SK-N-SH (cell line): ENCODE results near the gene SDE2. TPM values are rescaled to one million over a fixed set of nuclear protein-coding genes. Genes with fewer than 3 reads are reported as not detected.

ENCODE experiments used
- CTCF ChIA-PET: fragments of 300-600, 350-600 bp; formaldehyde crosslinking; extraction: SDS; loops from one replicate; lab custom pipeline; 2021; lab: Yijun Ruan, JAX
- POLR2A ChIA-PET: fragments of 350-600 bp; sonication (Branson Sonifier 250); formaldehyde crosslinking; extraction: SDS; loops from one replicate; lab custom pipeline; 2020; ENCODE audit warnings: antibody characterized with exemption, inconsistent platforms; lab: Yijun Ruan, JAX
- DNase-seq: peaks from one replicate; pipeline ENCODE4 v3.0.0; 2012
- H2AFZ ChIP-seq: fragments of 200-600 bp; sonication (generic); 2 replicates; pipeline ENCODE4 v1.8.1; 2016; ENCODE audit warnings: antibody characterized with exemption, mild to moderate bottlenecking, low read depth
- H3F3A ChIP-seq: fragments of 200-600 bp; sonication (generic); replicated peaks from 2 replicates; pipeline ENCODE3; 2016; ENCODE audit warnings: antibody characterized with exemption, mild to moderate bottlenecking; ENCODE audit not compliant: insufficient read depth
- H3K27ac ChIP-seq, 2 experiments: fragments of 200-500 bp in 1 of 2; fragments of 200-600 bp in 1 of 2; sonication (Bioruptor generic) in 1 of 2; sonication (generic), shearing (Covaris generic) in 1 of 2; 2 replicates each; pipeline versions ENCODE4 v1.5.1 to v1.6.1; 2014 to 2016; ENCODE audit warnings: low read depth in 2 of 2, inconsistent platforms in 1 of 2, low read length in 1 of 2, mild to moderate bottlenecking in 1 of 2, mixed read lengths in 1 of 2
- H3K27me3 ChIP-seq: fragments of 200-600 bp; sonication (generic), shearing (Covaris generic); 2 replicates; pipeline ENCODE4 v1.6.1; 2016; ENCODE audit warnings: mixed run types; ENCODE audit not compliant: insufficient read depth
- H3K36me3 ChIP-seq, 2 experiments: fragments of 200-500 bp in 1 of 2; fragments of 200-600 bp in 1 of 2; sonication (Bioruptor generic) in 1 of 2; sonication (generic) in 1 of 2; replicated peaks in 1 of 2; 2 replicates each; pipeline versions ENCODE3 to v1.5.1; 2014 to 2016; ENCODE audit warnings: low read length in 1 of 2, mild to moderate bottlenecking in 1 of 2; ENCODE audit not compliant: insufficient read depth in 2 of 2, control insufficient read depth in 1 of 2
- H3K4me1 ChIP-seq, 2 experiments: fragments of 200-500 bp in 1 of 2; fragments of 200-600 bp in 1 of 2; sonication (Bioruptor generic) in 1 of 2; sonication (generic), shearing (Covaris generic) in 1 of 2; 2 replicates each; pipeline versions ENCODE4 v1.5.1 to v1.6.1; 2014 to 2016; ENCODE audit warnings: low read depth in 1 of 2, low read length in 1 of 2, mixed run types in 1 of 2; ENCODE audit not compliant: insufficient read depth in 2 of 2, control insufficient read depth in 1 of 2
- H3K4me2 ChIP-seq: fragments of 200-600 bp; sonication (generic), shearing (Covaris generic); 2 replicates; pipeline ENCODE4 v1.6.1; 2017; ENCODE audit warnings: mixed run types
- H3K4me3 ChIP-seq, 2 experiments: fragments of 200-500 bp in 1 of 2; fragments of 200-600 bp in 1 of 2; sonication (Bioruptor generic) in 1 of 2; sonication (generic), shearing (Covaris generic) in 1 of 2; 2 replicates each; pipeline versions ENCODE4 v1.5.1 to v1.8.1; 2014 to 2016; ENCODE audit warnings: low read depth in 2 of 2, inconsistent platforms in 1 of 2, low read length in 1 of 2, mild to moderate bottlenecking in 1 of 2, mixed read lengths in 1 of 2, moderate library complexity in 1 of 2
- H3K79me2 ChIP-seq: fragments of 200-600 bp; sonication (generic); 2 replicates; pipeline ENCODE4 v1.8.1; 2017; ENCODE audit warnings: mild to moderate bottlenecking; ENCODE audit not compliant: insufficient read depth
- H3K9ac ChIP-seq: fragments of 200-600 bp; sonication (generic); 2 replicates; pipeline ENCODE4 v1.6.1; 2017; ENCODE audit warnings: mixed run types
- H3K9me2 ChIP-seq: fragments of 200-600 bp; sonication (generic); 2 replicates; pipeline ENCODE4 v1.6.1; 2017; ENCODE audit warnings: mixed run types
- H3K9me3 ChIP-seq: fragments of 200-600 bp; sonication (generic); 2 replicates; pipeline ENCODE4 v1.6.1; 2017; ENCODE audit warnings: mixed run types, mild to moderate bottlenecking, moderate library complexity
- H4K20me1 ChIP-seq: fragments of 200-600 bp; sonication (generic); 2 replicates; pipeline ENCODE4 v1.6.1; 2017; ENCODE audit warnings: mild to moderate bottlenecking, mixed run types; ENCODE audit not compliant: insufficient read depth
- ELF1 ChIP-seq: IDR thresholded peaks from 2 replicates; pipeline ENCODE4 v1.4.0; 2012
- EZH2phosphoT487 ChIP-seq: fragments of 200-600 bp; sonication (generic); IDR thresholded peaks from 2 replicates; pipeline ENCODE4 v1.6.1; 2017; ENCODE audit warnings: low read depth, mixed run types, mild to moderate bottlenecking, antibody characterized with exemption, moderate library complexity, borderline replicate concordance
- FOXJ3 ChIP-seq: sonication (generic); formaldehyde crosslinking; IDR thresholded peaks from 2 replicates; pipeline ENCODE4 v1.5.1; 2020; ENCODE audit warnings: mild to moderate bottlenecking, missing genetic modification reagents
- FOXM1 ChIP-seq: IDR thresholded peaks from 2 replicates; pipeline ENCODE4 v1.4.0; 2012; ENCODE audit warnings: low read depth, mild to moderate bottlenecking
- GABPA ChIP-seq: IDR thresholded peaks from 2 replicates; pipeline ENCODE4 v1.4.0; 2012; ENCODE audit warnings: low read depth, mild to moderate bottlenecking
- MAX ChIP-seq: IDR thresholded peaks from 2 replicates; pipeline ENCODE4 v1.4.0; 2012; ENCODE audit warnings: low read depth
- MEF2A ChIP-seq: IDR thresholded peaks from 2 replicates; pipeline ENCODE4 v1.4.0; 2012; ENCODE audit warnings: low read depth, borderline replicate concordance
- MXI1 ChIP-seq: IDR thresholded peaks from 2 replicates; pipeline ENCODE4 v1.6.1; 2012; ENCODE audit warnings: mild to moderate bottlenecking, low read depth, low read length, improper control_type of control experiment
- NFIC ChIP-seq: IDR thresholded peaks from 2 replicates; pipeline ENCODE4 v1.4.0; 2012; ENCODE audit warnings: borderline replicate concordance
- POLR2AphosphoS5 ChIP-seq: IDR thresholded peaks from 2 replicates; pipeline ENCODE4 v1.6.1; 2012; ENCODE audit warnings: low read depth, low read length
- RFX5 ChIP-seq: IDR thresholded peaks from 2 replicates; pipeline ENCODE4 v1.6.1; 2012; ENCODE audit warnings: mild to moderate bottlenecking, improper control_type of control experiment, low read length
- RXRA ChIP-seq: IDR thresholded peaks from 2 replicates; pipeline ENCODE4 v1.4.0; 2012; ENCODE audit warnings: low read depth, mild to moderate bottlenecking, borderline replicate concordance
- SIN3A ChIP-seq: IDR thresholded peaks from 2 replicates; pipeline ENCODE4 v1.6.1; 2012; ENCODE audit warnings: low read depth, mild to moderate bottlenecking, low read length, moderate library complexity, borderline replicate concordance
- SMC3 ChIP-seq: IDR thresholded peaks from 2 replicates; pipeline ENCODE4 v1.6.1; 2012; ENCODE audit warnings: low read depth, low read length, improper control_type of control experiment
- TCF12 ChIP-seq: IDR thresholded peaks from 2 replicates; pipeline ENCODE4 v1.4.0; 2012
- TEAD4 ChIP-seq: IDR thresholded peaks from 2 replicates; pipeline ENCODE4 v1.4.0; 2012; ENCODE audit warnings: mild to moderate bottlenecking, borderline replicate concordance; ENCODE audit not compliant: insufficient read depth
- USF2 ChIP-seq: fragments of 150-350 bp; IDR thresholded peaks from 2 replicates; pipeline ENCODE4 v1.6.1; 2017; ENCODE audit warnings: antibody characterized with exemption, low read length, low read depth, borderline replicate concordance
- WGBS: methylation state at CpG from one replicate; pipeline ENCODE4 v1.1.6; 2017; ENCODE audit warnings: low lambda C conversion rate; 5-methylcytosine and 5-hydroxymethylcytosine counted together
- polyA plus RNA-seq, 3 experiments: library from polyadenylated mRNA; depleted of rRNA; stranded (reverse); fragments of >200 nt; gene quantifications; 2 replicates each; pipeline ENCODE4 v1.2.3, GENCODE V29; 2012
- TF ChIP-seq, protein P1 (sequence below): fragments of 150-350 bp; IDR thresholded peaks from 2 replicates; pipeline ENCODE4 v1.6.1; 2016; ENCODE audit warnings: mild to moderate bottlenecking, low read depth, low read length
- TF ChIP-seq, protein P2 (sequence below): IDR thresholded peaks from 2 replicates; pipeline ENCODE4 v1.4.0; 2012; ENCODE audit warnings: low read depth, borderline replicate concordance

SDE2 gene
- polyA plus RNA-seq, 1 of the 3 experiments (the other 2 are of a cell fraction), result 10.1 TPM

- TF ChIP-seq RFX5 (no peak), GABPA (no peak), FOXM1 (no peak), ELF1 (no peak), NFIC (no peak), FOXJ3 (CRISPR knock-in tag) (no peak), TCF12 (no peak), MAX (no peak), TEAD4 (no peak)
- TF ChIP-seq, protein P1, sequence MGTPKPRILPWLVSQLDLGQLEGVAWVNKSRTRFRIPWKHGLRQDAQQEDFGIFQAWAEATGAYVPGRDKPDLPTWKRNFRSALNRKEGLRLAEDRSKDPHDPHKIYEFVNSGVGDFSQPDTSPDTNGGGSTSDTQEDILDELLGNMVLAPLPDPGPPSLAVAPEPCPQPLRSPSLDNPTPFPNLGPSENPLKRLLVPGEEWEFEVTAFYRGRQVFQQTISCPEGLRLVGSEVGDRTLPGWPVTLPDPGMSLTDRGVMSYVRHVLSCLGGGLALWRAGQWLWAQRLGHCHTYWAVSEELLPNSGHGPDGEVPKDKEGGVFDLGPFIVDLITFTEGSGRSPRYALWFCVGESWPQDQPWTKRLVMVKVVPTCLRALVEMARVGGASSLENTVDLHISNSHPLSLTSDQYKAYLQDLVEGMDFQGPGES, result no peak
- TF ChIP-seq, all 33 proteins: peak for 0
Observed at GRCh38 chr1:226002667-226003501, 3.7 kb upstream of the SDE2 start (continued).

- 72% methylated on average over 9 of the region's 9 CpGs for WGBS
- H3F3A ChIP-seq, result peaks cover 3% of the 10 kb centered on the region
- TF ChIP-seq RFX5, result no peak
- TF ChIP-seq MEF2A, result no peak
- TF ChIP-seq NFIC, result no peak
- TF ChIP-seq POLR2AphosphoS5, result no peak
- TF ChIP-seq, all 33 proteins: peak for 0
- DNase-seq, result no peak
- H3K4me2 ChIP-seq, result no peak overlapping the region
- no peak overlapping the region for H3K4me3 ChIP-seq
- ChIA-PET CTCF (no interaction called here), POLR2A (interaction anchor here (3.4 kb wide), 1 partner anchor 60 kb away, joined by 38 read pairs; the partner anchor contains the start of gene H3-3A)
- H3K4me1 ChIP-seq, result peaks cover 16 to 26% of the 10 kb centered on the region in 2 experiments
- no peak overlapping the region for H3K9ac ChIP-seq
- H3K9me3 ChIP-seq, result no peaks in the 10 kb centered on the region
- no peaks in the 10 kb centered on the region for H3K27me3 ChIP-seq
- peak overlapping the region; percentile 26; the same call in 1 of the 2 replicates for H2AFZ ChIP-seq
- H3K27ac ChIP-seq, result peak overlapping the region in 1 of 2 experiments; percentile 40; a peak in 1 of 4 replicates
- no peaks in the 10 kb centered on the region for H3K9me2 ChIP-seq
- no peaks in the 10 kb centered on the region for H3K36me3 ChIP-seq
- H3K79me2 ChIP-seq, result peaks cover 20% of the 10 kb centered on the region
- H4K20me1 ChIP-seq, result no peaks in the 10 kb centered on the region
Observed at GRCh38 chr1:226001963-226002666, 3.0 kb upstream of the SDE2 start.

GRCh38 chr1:226001088-226001487 is 1.9 kb upstream of the SDE2 start:
- DNase-seq, result no peak
- no peaks in the 10 kb centered on the region for H3K27me3 ChIP-seq
- H3K36me3 ChIP-seq, result peaks cover 0 to 7% of the 10 kb centered on the region in 2 experiments
- H2AFZ ChIP-seq, result no peak overlapping the region
- POLR2A ChIA-PET, result interaction anchor here (3.4 kb wide), 1 partner anchor 62 kb away, joined by 38 read pairs; the partner anchor contains the start of gene H3-3A
- WGBS, result 96% methylated on average over 8 of the region's 8 CpGs
- H3K9me2 ChIP-seq, result no peaks in the 10 kb centered on the region
- H3K4me1 ChIP-seq, result peaks cover 25 to 35% of the 10 kb centered on the region in 2 experiments
- peaks cover 3% of the 10 kb centered on the region for H3F3A ChIP-seq
- H3K4me2 ChIP-seq, result no peak overlapping the region
- CTCF ChIA-PET, result no interaction called here
- no peak overlapping the region for H3K27ac ChIP-seq
- peaks cover 31% of the 10 kb centered on the region for H3K79me2 ChIP-seq
- H4K20me1 ChIP-seq, result no peaks in the 10 kb centered on the region
- H3K9me3 ChIP-seq, result no peaks in the 10 kb centered on the region
- no peak overlapping the region for H3K4me3 ChIP-seq
- no peak overlapping the region for H3K9ac ChIP-seq
- TF ChIP-seq RFX5, result no peak
- TF ChIP-seq, protein P2, sequence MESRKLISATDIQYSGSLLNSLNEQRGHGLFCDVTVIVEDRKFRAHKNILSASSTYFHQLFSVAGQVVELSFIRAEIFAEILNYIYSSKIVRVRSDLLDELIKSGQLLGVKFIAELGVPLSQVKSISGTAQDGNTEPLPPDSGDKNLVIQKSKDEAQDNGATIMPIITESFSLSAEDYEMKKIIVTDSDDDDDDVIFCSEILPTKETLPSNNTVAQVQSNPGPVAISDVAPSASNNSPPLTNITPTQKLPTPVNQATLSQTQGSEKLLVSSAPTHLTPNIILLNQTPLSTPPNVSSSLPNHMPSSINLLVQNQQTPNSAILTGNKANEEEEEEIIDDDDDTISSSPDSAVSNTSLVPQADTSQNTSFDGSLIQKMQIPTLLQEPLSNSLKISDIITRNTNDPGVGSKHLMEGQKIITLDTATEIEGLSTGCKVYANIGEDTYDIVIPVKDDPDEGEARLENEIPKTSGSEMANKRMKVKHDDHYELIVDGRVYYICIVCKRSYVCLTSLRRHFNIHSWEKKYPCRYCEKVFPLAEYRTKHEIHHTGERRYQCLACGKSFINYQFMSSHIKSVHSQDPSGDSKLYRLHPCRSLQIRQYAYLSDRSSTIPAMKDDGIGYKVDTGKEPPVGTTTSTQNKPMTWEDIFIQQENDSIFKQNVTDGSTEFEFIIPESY, result no peak
- TF ChIP-seq MAX, result no peak
- TF ChIP-seq EZH2phosphoT487, result no peak
- no peak for TF ChIP-seq RXRA
- TF ChIP-seq NFIC, result no peak
- no peak for TF ChIP-seq MXI1
- no peak for TF ChIP-seq USF2
- no peak for TF ChIP-seq POLR2AphosphoS5
- TF ChIP-seq SIN3A, result no peak
- TF ChIP-seq SMC3, result no peak
- no peak for TF ChIP-seq GABPA
